Fibroblast of mammary gland (primary cell): ENCODE results near the gene OBSL1.
A peak's percentile ranks its signal among the peaks of the same experiment; 100 is the strongest.

Experiments used
- DNase-seq: peaks from one replicate; pipeline ENCODE4 v3.0.0-alpha.2; 2010; ENCODE audit warnings: low read depth
- H3K4me3 ChIP-seq: 2 replicates; pipeline ENCODE4 v1.5.1; 2011; ENCODE audit warnings: low read depth, mild to moderate bottlenecking, low read length, moderate library complexity; ENCODE audit not compliant: control insufficient read depth
- TF ChIP-seq, protein P1 (sequence below): conservative IDR thresholded peaks from 2 replicates; pipeline ENCODE4 v1.5.1; 2011; ENCODE audit warnings: low read depth, low read length, inconsistent platforms; ENCODE audit not compliant: control insufficient read depth, insufficient read depth

OBSL1 gene

DNA sequence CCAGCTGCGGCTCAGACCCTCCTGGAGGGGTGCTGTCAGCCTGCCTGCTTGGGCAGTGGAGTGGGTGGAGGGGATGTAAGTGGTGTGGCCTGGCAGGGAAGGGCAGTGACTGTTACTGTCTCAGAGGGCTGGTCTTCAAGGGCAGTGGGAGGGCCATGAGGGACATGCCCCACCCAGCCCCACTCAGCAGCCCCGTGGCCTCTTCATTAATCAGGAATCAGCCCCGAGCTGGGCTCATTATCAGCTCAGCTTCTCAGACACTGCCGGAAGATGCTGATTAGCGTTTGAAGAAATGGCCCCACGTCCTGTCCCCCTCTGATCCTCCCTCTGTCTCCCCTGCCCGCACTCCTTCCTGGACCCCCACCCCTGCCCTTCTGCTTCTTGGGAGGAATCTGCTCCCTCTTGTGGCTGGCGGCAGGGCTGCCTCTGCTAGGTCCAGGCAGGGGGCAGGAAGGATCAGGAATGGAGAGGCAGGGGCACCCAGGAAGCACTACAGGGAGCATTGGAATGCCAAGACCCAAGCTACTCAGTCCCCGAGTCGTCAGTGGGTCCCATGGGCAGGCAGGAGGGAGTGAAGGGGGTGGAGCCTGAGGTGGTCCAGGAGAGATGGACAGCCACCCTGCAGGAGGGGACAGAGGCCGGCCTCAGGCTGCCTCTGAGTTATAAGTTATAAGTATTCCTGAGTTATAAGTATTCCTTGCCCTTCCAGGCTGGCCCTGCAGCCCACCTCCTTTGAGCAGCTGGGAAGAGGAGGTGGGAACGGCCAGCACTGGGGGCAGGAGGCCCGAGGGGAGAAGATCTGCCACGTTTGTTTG lies 50.1 kb downstream of the OBSL1 start:
- peak; percentile 34 for DNase-seq
- no peak overlapping the region for H3K4me3 ChIP-seq
- TF ChIP-seq, protein P1, sequence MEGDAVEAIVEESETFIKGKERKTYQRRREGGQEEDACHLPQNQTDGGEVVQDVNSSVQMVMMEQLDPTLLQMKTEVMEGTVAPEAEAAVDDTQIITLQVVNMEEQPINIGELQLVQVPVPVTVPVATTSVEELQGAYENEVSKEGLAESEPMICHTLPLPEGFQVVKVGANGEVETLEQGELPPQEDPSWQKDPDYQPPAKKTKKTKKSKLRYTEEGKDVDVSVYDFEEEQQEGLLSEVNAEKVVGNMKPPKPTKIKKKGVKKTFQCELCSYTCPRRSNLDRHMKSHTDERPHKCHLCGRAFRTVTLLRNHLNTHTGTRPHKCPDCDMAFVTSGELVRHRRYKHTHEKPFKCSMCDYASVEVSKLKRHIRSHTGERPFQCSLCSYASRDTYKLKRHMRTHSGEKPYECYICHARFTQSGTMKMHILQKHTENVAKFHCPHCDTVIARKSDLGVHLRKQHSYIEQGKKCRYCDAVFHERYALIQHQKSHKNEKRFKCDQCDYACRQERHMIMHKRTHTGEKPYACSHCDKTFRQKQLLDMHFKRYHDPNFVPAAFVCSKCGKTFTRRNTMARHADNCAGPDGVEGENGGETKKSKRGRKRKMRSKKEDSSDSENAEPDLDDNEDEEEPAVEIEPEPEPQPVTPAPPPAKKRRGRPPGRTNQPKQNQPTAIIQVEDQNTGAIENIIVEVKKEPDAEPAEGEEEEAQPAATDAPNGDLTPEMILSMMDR = peak; percentile 77

DNA sequence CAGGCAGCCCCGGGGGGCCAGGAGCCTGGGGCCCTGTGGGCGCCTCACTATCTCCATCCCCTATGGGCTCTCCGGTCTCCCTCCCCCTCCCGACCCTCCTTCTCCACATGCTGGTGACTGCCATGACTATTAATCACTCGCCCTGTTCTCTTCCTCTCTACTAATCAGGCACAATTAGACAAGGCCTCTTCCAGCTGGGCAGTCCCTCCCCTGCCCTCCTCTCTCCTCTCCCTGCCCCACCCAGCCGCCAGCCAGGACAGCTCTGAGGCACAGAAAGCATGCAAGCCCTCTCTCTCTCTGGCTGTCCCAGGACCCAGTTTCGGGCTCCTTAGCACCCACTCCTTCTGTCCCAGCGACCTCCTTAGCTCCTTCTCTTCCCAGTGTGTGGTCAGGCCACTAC lies 51.3 kb downstream of the OBSL1 start:
- TF ChIP-seq, protein P1 = no peak
- no peak overlapping the region for H3K4me3 ChIP-seq
- no peak for DNase-seq

DNA sequence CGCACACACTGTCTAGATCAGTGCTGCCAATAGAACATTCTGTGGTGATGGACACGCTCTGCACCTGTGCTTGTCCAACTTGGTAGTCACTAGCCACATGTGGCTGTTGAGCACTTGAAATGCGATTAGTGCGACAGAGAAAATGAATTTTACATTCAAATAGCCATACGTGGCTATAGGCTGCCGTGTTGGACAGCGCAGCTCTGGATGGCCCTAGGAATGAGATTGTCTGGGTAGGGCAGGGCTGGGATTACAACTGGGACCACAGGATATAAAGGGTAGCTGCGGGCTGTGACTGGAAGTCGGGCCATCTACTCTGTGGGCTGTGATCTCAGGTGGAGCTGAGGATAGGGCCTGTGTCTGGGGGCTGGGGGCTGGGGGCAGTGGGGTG lies 51.8 kb downstream of the OBSL1 start:
- H3K4me3 ChIP-seq = no peak overlapping the region
- no peak for DNase-seq
- TF ChIP-seq, protein P1 = no peak

DNA sequence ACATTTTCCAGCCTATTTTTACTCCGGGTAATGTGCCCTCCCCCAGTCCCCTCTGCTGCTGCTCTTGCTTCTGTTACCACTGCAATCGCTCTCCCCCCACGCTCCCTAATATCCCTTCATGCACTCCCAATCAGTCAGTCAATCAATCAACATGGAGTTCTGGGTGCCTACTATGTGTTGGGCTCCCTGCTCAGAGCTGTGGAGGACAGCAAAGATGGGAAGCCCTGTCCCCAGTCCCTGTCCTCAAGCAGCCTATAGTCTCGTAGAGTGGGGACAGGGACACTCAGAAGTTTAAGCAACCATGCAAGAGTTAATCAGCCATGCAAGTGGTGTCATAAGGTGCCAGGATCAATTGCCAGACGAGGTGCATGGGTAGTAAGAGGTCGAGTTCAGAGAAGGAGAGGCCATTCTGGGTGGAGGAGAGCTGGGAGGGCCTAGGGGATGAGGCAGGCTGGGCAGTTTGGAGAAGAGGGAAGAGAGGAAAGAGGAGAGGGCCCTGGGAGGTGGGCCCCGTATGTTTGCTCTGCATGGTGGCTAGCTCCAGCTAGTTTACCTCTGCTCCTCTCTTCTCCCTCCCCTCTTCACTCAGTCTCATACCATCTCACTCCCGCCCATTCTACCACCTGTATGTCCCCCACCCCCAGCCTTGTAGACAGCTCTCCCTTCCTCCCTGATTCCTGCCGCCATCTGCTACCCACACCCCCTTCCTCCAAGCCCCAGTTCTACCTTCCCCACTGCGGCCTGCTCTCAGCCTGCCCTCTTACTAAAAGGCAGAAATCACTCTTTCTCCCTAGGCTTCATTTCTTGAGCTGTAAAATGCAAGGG lies 53.2 kb downstream of the OBSL1 start:
- DNase-seq = no peak
- no peak overlapping the region for H3K4me3 ChIP-seq
- TF ChIP-seq, protein P1 = no peak

DNA sequence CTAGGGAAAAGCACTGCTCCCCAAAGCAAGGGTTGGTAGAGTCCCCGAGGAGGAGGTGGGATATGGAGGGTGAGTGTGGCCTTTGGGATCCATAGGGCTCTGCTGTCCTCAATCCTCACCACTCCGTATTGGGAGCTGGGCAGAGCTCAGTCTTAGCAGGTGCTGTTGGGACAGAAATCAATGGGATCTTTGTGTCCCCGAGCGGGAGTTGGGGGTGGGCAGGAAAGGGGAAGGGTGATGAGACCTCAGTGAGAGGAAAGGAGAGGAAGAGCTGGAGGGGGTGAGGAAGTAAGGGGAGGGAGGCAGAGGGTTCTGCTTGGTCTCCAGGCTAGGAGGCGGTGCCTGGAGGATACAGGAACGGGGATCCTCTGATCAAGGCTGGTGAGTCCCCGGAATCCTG lies 54.5 kb downstream of the OBSL1 start:
- DNase-seq = no peak
- TF ChIP-seq, protein P1 = no peak
- no peak overlapping the region for H3K4me3 ChIP-seq

DNA sequence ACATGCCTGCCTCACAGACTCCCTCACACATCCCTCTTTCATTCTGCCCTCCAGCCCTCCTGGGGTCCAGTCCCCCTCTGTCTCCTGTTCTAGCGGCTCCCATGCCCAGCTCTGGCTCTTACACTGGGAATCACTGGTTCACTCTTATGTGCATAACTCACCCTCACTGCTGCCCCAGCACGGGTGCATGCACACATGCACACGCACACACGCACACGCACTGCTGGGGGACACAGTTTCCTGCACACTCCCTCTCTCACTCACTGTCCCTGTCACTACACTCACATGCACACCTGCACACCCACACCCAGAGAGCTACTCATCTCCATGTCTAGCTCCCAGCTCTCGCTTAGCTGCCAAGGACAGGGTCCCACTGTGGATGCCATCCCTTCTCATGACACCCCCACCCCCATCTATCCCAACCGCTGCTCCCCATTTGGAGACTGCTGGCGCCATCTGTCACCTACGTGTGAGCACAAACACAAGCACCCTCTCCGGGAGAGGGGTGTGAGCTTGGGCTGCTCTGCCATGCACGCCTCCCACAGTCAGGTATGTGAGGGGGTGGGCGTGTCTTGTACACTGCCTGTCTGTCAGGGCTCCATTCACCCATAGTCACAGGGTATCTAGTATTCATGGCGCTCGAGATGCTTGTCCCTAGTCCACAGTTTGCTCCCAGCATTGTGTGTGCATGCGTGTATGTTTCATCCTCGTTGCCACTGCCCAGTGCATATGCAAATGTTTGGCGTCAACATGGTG lies 55.3 kb downstream of the OBSL1 start:
- TF ChIP-seq, protein P1 = no peak
- H3K4me3 ChIP-seq = no peak overlapping the region
- no peak for DNase-seq
